AML-193 (cell line): ENCODE results near the gene CCDC187.
"Not testable (repeated sequence)": the region's sequence is repeated elsewhere in the genome, so short reads cannot be mapped to it uniquely, and the experiment has no call there.

ENCODE experiments used
- DNase-seq, 2 experiments: peaks; one replicate each; lab custom pipeline; 2025; lab: John Stamatoyannopoulos, UW

Gene CCDC187

DNA sequence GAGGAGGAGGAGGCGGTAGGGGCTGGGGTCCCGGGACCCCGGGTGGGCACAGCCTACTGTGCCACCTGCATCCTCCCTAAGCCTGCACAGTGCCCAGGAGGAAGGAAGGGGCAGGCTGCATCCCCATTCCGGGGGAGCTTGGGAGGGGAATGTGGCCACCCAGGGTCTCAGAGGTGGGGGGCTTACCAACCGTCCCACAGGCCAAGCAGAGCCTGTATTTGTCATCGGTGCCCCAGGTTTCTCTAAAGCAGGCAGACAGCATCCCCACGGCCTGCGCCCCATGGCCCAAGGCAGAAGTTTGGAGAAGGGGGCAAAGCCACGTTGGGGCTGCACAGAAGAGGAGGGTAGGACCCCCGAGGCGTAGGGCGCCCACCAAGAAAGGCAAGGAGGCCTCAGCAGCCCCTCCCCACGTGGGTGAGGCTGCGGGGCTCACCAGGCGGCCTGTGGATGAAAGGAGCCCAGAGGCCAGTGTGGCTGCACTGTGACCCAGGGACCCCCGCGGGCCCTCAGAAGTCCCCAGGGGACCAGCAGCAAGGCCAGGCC, 22.9 kb upstream of the CCDC187 start:
- no peak for DNase-seq

DNA sequence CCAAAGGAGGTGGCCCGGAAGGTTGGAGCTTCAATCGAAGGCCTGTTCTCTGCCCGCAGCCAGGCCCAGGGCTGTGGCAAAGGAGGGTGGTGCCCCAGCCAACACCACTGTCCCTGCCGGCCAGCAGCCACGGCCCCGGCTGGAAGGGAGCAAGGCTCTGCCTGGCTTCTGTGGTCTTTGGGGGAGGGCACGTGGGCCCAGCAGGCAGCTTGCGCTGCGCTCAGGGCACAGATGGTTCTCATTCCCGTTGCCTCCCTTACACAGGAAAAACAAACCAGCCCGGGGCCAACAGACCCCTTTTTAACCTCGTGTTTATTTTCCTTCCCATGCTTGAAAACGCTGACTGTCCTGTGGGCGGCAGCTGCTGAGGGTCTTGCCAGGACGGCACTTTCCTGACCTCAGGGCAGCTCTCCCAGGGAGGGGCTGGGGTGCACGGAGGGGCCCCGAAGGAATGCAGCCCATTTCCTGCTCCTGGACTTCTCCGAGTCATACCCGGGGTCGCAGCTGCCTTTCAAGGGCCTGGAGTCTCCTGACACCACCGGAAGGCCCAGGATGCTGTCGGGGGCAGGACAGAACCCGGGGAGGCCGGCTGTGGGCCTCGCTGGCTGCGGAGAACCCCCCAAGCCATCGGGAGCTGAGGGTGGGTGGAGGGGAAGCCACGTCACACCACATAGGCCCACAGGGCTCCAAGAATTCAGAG, 22.3 kb upstream of the CCDC187 start:
- no peak for DNase-seq

DNA sequence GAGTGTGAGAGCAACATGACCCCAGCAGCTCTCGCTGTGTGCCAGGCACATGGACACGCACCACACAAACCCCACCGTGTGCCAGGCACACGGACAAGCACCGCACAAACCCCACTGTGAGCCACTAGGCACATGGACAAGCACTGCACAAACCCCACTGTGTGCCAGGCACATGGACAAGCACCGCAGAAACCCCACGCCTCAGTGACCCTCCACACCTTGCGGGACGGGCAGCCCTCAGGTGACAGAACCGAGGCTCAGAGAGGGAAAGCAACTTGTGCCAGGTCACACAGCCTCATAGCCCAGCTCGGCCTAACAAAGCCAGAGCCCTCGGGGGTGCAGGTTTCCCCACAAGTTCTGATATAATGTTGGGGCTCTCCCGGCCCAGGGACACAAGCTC, 21.5 kb upstream of the CCDC187 start:
- DNase-seq: no peak

DNA sequence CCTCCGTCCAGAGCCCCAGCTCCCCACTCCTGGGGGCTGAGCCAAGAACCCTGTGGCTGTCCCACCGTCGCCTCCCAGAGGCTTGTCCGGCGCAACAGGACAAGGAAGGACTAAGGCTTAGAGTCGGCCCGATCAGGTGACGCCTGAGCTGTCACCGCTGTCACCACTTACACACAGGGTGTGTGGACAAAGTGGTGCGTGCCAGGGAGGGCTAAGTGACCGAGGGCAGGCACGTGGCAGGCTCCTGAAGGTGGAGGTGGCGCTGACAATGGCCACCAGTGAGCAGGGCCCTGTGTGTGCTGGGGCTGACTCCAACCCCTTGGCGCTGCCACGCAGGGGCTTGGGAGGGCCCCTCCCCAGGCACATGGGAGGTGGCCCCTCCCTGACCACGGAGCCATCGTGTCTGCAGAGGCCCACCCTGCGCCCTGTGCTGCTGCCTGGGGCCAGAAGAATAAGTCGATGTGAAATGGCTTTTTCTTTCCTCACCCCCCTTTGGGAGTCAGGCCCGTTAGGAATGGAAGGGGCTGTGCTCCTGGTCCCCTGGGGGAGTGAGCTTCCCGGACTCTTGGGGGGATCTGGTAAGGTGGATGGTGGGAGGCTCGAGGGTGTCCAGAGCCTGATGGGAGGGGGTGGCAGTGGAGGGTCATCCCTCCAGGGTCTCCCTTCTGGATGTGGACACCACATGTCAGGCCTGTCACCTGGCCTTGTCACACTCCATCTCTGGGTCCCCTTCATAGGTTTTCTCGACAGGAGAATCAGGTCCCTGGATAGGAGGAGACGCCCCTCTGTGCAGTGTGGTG, 20.8 kb upstream of the CCDC187 start:
- no peak for DNase-seq

DNA sequence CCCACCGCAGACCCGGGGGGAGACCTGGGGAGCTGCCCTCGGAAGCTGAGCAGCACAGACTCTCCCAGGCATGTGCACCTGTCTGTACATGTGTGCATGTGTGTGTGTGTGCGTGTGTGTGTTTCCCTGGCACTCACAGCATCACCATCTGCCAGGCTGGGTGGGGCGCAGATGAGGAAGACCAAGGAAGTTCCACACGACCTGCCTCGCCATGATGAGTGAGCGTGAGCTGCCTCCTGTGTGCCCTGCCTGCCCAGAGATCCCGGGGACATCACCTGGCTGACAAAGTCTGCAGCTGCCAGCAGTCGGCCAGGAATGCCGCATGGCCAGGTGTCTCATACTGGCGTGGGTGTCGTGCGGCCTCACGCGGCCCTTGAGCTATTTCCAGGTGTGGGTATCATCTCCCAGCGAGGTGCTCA, 19.5 kb upstream of the CCDC187 start:
- no peak for DNase-seq

DNA sequence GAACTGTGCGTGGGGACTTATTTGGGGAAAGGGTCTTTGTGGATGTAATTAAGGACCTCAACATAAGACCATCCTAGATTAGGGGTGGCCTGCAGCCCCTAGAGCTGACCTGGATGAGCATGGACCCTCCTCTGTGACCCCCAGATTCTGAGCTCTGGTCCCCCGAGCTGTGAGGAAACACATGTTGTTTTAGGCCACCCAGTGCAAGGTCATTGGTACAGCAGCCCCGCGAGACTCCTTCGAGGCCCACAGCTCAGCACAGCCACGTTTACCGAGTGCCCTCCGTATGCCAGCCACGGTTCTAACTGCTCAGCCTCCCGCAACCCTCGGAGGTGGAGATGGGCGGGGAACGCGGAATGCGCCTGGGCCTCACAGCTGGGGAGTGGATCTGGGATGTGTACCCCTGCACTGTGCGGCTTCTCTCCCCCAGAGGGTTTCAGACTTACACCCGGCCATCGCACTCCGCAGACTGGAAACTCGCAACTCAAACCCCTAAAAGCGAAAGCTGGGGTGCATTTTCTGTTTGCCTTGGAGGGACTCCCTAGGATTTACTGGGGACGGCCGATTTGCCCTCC, 18.9 kb upstream of the CCDC187 start:
- no peak for DNase-seq

DNA sequence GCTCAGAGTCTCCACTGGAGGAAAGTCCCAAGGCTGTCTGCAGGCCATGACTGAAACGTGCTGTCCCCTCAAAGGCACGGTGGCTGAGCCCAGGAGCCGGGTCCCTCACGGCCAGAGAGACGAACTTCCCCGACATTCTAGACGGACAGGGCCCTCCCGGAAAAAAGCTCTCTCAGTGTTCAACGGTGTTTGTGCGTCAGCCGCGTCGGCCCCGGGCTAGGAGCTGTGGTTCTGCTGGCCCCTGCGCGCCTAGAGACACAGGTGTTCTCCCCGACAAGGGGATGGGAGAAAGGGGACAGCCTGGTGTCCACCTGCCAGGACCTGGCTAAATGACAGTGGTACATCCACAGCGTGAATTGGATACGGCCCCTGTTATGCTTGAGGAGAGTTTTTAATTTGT, 17.7 kb upstream of the CCDC187 start:
- DNase-seq: no peak

DNA sequence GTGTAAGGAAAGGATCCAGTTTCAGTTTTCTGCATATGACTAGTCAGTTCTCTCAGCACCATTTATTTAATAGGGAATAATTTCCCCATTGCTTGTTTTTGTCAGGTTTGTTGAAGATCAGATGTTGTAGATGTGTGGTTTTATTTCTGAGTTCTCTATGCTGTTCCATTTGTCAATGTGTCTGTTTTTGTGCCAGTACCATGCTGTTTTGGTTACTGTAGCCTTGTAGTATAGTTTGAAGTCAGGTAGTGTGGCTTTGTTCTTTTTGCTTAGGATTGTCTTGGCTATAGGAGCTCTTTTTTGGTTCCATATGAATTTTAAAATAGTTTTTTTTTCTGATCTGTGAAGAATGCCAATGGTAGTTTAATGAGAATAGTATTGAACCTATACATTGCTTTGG, 17.1 kb upstream of the CCDC187 start:
- not testable (repeated sequence) for DNase-seq

DNA sequence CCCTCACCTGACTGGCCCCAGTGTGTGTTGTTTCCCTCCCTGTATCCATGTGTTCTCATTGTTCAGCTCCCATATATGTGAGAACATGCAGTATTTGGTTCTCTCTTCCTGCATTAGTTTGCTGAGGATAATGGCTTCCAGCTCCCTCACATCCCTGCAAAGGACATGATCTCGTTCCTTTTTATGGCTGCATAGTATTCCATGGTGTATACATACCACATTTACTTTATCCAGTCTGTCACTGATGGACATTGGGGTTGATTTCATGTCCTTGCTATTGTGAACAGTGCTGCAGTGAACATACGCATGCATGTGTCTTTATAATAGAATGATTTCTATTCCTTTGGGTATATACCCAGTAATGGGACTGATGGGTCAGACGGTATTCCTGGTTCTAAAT, 16.1 kb upstream of the CCDC187 start:
- DNase-seq: not testable (repeated sequence)

DNA sequence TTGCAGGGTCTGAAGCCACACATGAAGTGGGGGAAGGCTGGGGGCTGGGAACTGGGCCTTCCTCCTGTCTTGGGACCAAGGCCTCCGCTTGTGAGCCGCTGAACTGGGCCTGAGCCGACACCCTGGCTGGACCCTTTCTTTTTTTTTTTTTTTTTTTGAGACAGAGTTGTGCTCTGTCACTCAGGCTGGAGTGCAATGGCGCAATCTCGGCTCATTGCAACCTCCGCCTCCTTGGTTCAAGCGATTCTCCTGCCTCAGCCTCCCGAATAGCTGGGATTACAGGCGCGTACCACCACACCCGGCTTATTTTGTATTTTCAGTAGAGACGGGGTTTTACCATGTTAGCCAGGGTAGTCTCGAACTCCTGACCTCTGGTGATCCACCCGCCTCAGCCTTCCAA, 15.3 kb upstream of the CCDC187 start:
- DNase-seq: not testable (repeated sequence)

DNA sequence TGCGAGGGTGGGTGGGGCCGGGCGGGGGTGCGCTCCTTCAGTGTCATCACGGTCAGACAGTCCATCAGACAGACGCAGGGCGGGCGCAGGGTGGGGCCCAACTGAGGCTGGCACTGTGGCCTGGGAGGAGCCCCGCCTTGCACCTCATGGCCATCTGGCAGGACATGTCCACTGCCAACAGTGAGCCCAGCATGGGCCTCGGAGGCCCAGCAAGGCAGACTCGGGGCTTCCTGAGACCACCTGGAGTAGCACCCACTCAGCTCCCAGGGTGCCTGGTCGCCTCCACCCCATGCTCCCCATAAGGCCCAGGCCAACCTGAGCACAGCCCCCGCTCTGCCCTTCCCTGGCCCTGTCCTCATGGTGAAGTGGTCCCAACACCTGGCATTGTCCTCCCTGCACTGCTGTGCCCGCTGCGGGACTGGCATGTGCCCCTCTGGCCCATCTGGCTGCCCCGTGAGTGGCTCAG, 14.9 kb upstream of the CCDC187 start:
- DNase-seq: no peak

DNA sequence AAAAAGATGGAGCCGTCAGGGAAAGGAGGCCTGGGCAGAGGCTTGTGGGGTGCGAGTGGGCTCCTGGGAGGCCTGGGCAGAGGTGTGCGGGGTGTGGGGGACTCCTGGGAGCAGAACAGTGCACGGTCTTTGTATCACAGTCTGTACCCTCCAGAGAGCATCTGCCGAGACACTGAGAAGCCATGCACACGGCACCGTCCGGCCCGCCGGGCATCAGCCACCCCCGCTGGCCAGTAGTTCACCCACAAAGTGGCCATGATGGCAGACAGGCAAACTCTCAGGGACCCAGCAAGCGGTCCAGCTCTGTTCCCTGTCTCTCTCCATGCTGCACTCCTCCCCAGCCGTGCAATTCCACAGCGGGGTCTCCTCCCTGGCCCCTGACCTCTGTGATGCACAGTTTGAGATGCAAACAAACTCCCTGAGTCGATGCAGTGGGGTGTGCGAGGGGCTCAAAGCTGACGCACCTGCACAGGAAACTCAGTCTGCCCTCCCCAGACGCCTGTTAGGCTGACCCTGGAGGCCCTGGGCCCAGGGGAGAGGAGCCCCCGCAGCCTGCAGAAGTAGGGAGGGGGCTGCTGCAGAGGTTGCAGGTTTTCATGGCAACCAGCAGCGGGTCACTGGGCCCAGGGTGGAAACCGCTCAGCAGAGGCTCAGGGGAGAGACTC, 14.3 kb upstream of the CCDC187 start:
- DNase-seq: no peak

DNA sequence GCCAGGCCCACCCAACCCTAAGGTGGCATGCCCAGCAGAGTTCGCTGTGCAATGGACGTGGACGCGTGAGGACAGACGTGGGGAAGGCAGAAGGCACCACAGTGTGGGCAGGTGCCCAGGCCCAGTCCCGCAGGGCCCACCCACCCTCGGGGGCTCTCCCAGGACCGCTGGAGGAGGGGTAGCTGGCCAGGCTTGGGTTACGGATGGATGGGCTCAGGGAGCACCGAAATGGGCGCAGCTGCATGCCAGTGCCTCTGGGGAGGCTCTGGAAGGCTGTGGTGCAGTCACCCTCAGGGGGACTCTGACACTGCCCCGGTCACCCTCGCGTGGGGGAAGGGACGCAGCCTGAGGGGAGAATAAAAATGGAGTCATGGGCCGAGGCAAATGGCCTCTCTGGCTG, 13.8 kb upstream of the CCDC187 start:
- no peak for DNase-seq

DNA sequence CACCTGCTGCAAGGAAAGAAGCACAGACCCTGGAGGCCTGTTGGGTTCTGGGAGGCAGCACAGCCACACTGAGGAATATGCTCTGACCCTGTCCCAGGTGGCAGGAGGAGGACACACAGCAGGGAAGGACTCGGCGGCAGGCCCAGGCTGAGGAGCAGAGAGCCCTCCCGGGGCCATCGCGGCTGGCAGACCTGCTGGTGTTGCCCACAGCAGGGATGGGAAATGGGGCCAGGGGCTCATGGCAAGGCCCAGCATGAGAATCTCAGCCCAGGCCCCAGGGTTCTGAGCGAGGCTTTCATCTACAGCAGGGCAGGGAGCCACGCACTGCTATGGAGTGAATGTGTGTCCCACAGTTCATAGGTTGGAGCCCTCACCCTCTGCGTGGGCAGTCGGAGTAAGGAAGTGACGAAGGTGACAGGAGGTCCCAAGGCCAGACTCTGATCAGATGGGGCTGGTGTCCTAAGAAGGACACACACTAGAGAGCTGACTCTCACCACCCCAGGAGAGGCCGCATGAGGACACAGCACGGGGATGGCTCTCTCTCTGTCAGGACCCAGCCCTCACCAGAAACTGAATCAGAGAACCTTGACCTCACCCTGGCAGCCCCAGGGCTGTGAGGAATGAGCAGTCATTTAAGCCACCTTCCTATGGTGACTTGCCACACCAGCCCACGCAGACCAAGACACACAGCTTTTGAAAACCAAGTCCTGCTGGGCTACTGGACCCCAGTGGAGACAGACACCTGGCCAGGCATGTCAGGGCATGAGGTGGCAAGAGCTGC, 13.2 kb upstream of the CCDC187 start:
- no peak for DNase-seq

DNA sequence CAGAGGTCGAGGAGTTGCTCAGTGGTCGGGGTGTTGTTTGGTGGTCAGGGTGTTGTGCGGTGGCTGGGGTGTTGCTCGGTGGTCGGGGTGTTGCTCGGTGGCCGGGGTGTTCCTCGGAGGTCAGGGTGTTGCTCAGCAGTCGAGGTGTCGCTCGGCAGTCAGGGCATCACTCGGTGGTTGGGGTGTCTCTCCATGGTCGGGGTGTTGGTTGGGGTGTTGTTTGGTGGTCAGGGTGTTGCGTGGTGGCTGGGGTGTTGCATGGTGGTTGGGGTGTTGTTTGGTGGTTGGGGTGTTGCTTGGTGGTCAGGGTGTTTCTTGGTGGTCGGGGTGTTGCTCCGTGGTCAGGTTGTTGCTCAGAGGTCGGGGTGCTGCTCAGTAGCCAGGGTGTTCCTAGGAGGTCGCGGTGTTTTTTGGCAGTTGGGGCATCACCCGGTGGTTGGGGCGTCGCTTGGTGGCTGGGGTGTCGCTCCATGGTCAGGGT, 12.4 kb upstream of the CCDC187 start:
- DNase-seq: no peak

DNA sequence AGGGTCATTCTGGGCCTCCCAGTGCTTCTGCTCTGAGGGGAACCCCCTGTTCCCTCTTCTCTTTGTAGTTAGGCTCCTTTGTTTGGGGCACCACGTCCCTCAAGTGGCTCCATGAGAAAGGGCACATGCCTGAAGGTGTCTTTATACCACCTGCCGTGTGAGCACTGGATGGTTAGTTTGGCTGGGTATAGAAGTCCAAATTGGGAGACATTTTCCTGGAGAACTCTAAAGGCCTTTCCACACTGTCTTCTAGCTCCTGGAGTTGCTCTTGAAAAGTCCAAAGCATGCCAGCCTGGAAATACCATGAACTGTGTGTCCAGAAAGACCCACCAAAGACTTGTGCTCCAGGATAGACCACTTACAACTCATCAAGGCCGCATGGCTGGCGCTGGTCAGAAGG, 11.1 kb upstream of the CCDC187 start:
- no peak for DNase-seq

DNA sequence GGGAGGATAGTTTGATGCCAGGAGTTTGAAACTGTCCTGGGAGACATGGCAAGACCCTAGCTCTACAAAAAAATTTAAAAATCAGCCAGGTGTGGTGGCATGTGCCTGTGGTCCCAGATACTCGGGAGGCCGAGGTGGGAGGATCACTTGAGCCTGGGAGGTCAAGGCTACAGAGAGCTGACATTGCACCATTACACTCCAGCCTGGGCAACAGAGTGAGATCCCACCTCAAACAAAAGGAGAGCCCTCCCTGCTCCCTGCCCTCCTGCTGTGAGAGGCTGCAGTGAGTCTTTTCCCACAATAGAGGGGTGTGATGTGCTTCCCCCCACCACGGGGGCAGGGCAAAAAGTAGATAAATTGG, 10.1 kb upstream of the CCDC187 start:
- no peak for DNase-seq

DNA sequence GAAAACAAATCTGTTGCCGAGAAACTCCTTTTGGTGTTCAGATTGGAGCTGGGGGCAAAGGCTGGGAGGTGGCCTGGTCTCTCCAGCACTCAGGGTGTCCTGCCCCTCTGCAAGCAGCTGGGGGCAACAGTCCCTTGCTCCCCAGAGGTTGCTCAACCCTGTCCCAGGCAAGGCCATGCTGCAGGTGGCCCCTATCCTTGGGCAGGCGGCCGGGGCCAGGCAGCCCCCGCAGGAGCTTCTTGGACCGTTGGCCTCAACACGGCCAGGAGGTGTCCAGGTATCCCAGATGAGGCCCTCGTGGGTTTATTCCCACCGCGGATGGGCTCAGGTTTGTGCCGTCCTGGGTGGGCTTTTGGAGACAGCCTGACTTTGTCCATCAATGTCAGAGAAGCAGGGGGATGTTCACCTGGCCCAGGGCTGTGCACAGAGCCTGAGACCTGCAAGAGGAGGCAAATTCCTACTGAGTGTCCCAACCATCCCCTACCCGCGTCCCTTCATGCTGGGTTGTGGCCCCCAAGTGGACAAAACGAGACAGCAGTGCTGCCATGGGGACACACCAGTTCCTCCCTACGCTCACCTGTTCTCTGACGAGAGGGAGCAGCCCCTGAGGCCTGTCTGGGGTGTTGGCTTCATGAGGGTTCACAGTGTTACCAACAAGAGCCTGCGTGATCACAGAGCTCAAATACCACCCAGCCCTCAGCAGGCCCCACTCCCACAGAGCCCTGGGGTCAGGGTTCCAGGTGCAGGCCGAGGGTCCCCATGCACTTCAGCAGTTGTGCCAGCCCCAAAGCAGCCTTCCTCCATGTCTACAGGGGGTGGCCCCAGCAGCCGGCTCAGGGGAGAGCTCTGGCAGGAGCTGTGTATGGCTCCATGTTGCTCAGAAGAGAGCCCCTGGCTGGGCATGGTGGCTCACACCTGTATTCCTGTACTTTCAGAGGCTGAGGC, 9.5 kb upstream of the CCDC187 start:
- DNase-seq: no peak

DNA sequence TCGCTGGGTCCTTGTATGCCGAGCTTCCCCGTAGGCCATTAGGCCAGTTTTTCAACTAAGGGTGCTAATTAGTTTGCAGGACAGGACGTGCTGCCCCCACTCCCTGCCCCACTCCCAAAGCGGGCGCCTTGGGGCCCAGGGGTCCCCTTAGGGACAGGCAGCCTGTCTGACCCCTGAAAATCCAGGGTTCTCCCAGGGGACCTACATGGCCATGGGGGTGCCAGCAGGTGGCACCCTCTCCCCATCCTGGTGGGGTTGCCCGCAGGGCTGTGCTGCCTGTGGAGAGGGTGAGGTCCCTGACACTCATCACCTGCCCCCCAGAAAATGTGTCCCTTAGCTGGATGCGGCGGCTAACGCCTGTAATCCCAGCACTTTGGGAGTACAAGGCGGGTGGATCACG, 8.5 kb upstream of the CCDC187 start:
- peak; percentile 17 to 59 for DNase-seq

DNA sequence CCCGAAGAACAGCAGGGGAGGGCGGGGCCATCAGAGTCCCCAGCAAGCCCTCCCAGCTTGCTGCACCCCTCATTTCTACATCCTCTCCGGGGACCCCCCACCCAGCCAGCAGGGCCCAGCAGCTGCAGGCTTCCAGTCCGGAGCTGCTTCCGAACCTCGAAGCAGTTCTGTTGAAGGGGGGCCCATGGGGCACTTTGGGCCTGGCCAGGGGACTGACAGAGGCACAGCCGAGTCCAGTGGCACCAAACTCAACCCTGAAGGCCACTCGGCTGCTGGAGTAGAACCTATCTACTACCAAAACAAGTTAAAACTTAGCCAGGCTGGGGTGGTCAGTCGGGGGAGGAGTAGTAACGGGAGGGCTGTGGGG, 8.1 kb upstream of the CCDC187 start:
- no peak for DNase-seq
